GM18868 (cell line): ENCODE measurements around the gene CHTF18.
"Not testable (repeated sequence)": the region's sequence is repeated elsewhere in the genome, so short reads cannot be mapped to it uniquely, and the experiment has no call there.

Experiments used
- ATAC-seq: cut with Tn5 transposase; IDR thresholded peaks from one replicate; pipeline ENCODE4 v1.9.1; 2021; ENCODE audit warnings: mild to moderate bottlenecking, moderate library complexity; ENCODE audit not compliant: unreplicated experiment

Gene CHTF18

DNA sequence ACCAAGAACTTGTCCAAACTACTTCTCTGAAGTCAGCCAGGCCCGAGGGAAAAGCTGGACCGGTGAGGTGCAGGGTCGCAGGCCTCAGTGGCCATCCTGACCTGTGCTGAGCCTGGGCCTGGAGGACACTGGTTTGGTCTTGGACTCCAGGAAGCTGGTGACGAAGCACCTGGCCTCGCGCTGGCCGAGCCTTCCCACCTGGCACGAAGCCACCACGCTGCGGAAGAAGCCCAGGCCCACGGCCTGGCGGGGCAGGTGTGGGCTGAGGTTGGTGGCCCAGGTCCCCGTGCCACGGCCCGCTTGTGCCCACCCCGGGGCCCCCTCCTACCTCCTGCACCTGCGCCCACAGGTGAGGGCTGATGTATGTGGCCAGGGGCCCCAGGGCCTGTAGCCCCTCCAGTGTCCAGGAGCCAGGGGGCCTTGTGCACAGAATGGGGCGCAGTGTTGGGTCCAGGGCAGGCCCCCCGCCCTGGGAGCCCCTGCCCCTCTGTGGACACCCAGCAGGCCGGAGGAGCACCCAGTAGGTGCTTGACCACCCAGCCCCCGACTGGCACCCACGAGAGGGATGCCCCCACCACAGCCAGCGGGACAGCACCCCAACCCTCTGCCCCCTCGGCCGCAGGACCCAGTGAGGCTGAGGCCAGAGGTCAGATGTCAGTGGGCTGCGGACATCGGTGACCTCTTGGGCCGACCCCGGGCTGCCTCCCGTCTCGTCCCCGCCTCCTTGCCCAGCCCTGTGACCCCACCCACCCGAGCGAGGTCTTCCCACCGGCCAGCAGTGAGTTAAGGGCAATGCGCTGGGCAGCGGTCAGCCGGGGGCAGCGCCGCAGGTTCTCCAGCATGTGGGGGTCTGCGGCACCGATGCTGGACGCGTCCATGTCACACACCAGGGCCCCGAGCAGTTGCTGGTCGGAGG lies 14.1 kb upstream of the CHTF18 start:
- ATAC-seq: no peak

DNA sequence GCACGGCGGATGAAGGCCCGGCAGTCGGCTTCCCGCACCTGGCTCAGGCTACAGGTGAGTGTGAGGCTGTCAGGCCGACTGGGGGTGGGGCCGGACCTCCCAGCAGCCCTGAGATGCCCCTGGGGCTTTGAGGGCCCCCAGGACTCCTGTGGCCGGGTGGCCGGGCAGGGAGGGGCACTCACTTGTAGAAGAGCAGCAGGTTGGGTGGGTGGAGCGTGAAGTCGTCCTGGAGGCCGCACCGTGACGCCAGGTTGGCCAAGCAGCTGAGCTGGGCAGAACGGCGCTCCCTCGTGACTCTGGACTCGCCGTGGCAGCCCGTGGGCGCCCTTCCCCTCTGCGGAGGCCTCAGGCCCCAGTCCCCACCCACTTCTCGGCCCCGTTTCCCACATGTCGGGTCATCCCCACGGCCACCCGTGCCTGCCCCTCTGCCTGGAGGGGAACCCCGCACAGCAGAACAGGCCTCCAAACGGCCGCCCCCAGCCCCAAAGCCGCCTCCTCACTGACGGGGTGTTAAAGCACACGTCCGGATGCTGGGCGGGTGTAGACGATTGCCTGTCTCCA lies 13.1 kb upstream of the CHTF18 start:
- ATAC-seq: no peak

DNA sequence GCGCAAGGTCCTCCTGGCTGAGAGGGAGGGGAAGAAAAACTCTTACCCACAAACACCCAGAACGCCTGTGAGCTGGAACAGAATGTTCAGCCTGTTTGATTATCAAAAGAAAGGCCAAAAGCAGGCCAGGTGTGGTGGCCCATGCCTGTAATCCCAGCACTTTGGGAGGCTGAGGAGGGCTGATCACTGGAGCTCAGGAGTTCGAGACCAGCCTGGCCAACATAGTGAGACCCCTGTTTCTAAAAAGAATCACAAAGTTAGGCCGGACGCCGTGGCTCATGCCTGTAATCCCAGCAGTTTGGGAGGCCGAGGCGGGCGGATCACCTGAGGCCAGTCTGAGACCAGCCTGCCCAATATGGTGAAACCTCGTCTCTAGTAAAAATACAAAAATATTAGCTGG lies 12.1 kb upstream of the CHTF18 start:
- ATAC-seq: not testable (repeated sequence)

DNA sequence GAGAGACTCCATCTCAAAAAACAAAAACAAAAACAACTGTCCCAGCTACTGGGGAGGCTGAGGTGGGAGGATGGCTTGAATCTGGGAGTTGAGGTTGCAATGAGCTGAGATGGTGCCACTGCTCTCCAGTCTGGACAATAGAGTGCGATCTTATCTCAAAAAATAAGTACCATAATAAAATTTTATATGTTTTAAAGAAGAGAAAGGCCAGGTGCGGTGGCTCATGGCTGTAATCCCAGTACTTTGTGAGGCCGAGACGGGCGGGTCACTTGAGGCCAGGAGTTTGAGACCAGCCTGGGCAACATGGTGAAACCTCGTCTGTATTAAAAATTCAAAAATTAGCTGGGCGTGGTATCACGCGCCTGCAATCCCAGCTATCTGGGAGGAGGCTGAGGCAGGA lies 11.6 kb upstream of the CHTF18 start:
- ATAC-seq: no peak

DNA sequence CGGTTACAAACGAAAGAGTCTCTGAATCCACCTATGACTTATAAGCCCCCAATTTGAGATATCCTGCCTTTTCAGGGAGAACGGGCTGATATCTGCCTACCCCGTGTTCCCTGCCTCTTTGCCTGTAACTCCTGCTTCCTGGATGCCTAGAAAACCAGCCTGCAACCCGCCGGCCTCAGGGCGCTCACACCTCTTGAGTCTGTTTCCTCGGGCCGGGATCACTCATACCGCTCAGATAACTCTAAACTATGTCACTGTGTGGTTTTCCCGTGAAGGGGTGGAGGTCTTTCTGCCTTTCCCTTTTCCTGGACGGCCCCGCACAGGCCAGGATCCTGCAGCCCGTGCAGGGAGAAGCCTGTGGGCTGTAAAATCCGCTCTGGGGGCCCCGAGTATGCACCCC lies 10.6 kb upstream of the CHTF18 start:
- ATAC-seq: no peak

DNA sequence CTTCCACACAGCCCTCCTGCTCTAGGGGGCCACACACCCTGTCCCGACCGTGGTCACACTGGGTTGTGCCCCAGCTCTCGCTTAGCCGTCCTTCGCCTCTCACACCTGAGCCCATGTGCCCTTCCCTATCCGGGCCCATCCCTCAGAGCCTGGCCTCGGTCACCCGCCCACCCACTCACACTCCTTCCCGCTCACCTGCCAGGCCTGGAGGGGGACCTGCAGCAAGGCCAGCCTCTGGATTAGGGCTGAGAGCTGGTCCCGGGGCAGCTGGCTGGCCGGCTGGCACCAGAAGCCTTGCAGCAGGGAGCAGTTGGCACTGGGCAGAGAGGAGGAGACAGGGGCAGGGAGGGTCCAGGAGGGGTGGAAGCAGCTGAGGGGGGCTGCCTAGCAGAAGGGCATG lies 10.0 kb upstream of the CHTF18 start:
- no peak for ATAC-seq

DNA sequence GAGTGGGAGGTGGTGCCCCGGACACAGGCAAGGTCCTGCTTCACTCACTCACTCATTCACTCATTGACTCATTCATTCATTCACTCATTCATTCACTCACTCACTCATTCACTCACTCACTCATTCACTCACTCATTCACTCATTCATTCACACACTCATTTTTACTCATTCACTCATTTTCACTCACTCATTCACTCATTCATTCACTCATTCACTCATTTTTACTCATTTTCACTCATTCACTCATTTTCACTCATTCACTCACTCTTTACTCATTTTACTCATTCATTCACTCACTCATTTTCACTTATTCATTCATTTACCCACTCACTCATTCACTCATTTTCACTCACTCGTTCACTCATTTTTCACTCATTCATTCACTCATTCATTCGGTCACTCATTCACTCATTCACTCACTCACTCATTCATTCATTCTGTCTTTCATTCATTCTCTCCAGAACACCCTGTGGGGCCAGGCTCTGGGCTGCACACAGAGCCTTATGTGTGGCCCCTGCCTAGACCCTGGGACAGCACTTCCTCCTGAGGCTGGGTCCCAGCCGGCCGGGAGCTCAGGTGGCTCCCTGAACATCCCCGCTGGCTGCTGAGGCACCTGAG lies 9.4 kb upstream of the CHTF18 start:
- no peak for ATAC-seq

DNA sequence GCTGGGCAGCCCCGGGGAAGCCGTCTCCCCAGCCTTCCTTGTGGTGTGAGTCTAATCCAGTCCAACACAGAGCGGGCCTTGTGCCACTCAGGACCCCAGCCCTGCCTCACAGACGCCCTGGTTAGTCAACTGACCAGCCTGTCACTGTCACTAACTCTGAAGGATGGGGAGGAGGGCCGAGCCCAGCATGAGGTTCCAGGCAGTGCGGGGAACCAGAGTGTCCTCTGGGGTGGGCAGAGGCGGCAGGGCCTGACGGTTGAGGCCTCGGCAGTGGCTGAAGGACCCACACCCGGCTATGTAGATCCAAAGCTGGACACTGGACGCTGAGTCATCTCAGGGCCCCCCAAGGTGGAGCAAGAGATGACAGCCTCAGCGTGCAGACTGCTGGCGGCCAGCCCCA lies 8.9 kb upstream of the CHTF18 start:
- ATAC-seq: no peak

DNA sequence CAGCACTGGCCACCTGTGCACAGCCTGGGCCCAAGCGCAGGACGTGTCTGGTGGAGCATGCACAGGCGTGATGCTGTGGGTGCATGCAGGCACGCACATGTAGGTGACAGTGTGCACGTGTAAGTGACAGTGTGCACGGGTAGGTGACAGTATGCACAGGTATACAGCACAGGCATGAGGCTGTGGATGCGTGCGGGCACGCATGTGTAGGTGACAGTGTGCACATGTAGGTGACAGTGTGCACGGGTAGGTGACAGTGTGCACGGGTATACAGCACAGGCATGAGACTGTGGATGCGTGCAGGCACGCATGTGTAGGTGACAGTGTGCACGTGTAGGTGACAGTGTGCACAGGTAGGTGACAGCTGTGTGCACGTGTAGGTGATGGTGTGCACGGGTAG lies 8.1 kb upstream of the CHTF18 start:
- ATAC-seq: no peak

DNA sequence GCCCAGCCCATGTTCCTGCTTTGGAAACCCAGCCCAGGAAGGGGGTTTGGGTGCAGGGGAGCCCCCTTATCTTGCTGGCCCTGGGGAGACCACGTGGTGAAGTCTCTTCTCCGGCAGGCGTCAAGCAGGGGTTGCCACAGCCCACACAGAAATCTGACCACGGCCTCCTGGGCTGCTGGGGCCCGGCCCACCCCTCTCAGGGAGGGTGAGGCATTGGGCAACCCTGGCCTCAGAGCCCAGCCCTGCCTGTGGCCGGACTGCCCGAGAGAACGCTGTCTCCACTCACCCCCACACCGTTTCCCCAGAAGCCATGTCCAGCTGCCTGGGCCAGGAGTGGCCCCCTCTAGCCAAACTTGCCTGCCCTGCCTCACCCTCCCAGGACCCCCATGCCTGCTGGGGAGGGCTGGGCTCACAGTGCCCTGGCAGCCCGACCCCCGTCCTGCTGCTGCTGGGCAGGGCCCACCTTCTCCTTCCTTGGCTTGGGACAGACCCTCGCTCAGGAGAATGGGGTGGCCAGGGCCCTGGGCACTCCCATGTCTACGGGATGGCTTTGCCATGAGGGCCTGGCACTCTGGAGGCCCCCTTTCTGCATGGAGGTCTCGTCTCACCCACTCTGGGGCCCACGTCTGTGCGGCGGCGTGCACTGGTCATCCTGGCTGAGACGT lies 6.9 kb upstream of the CHTF18 start:
- no peak for ATAC-seq

DNA sequence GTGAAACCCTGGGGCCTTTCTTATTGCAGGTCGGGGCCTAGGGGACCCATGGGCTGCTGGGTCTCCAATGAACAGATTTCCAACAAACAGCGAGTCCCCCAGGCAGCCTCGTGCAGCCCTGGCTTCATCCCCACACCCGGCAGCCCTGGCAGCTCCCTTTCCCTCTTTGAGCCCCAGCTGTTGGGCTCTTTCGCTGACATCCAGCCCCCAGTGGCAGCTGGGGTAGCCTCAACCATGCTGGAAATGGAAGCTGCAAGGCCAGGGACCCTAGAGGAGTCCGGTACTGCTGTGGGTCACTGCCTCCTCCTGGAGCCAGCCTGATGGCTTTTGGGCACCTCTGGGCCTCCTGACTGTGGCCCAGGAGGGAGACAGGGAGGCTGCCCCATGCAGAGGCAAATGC lies 6.2 kb upstream of the CHTF18 start:
- ATAC-seq: no peak

DNA sequence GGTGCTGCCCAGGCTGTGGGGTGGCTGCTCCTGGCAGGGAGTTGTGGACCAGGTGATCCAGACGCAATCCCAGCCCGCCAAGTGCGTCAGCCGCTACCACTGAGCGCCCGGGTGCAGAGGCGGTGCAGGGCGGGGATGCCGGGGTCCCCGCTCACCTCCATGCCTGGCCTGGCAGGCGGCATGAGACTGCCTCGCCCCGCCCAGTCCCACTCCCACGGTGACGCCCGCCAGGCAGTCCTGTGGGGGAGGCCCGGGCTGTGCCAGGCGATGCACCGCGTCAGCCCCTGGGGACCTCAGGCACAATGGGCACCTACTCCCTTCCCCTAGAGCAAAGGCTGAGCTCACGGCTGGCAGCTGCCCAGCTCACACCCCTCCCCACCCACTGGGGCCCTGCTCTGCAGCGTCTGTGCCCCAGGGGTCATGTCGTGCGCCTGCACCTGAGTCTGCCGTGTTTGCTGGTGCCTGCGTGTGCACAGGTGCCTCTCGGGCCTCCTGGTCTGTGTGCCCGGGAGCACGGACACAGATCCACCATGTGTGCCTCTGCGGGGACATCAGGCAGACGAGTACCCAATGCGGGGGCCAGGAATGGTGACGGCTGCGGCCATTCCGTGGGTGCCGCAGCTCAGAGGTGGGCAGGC lies 5.5 kb upstream of the CHTF18 start:
- no peak for ATAC-seq

DNA sequence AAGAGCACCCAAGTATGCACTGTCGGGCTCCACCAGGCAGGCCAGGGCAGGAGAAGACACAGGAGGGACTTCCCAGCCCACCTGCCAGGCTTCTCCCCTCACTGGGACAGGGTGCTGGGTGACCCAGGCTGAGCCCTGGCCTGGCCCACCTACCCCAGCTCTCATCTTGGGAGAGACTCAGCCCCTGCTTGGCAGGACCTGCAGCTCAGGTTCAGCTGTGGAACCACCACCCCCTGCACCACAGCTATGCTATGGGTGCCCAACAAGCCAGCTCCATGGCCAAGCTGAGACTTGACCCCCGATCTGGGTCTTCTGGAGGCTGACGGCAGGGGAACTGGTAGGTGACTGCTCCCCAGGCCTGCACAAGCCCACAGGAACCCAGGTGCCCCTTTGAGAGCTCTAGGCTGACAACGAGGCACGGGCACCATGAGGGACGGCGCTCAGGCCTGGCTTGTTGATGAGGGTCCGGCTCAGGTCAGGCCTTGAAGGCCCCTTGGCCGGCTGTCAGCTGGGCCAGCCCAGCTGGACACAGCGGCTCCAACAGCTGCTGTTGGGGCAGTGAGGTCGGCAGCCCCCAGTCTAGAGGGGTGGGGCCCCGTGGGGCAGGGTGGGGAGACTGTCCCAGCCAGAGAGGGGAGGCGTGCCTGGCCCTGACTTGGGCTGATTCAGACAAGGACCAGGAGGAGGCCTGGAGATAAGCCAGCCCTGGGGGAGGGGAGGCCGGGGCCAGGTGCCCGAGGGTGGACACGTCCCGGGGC lies 4.8 kb upstream of the CHTF18 start:
- ATAC-seq: no peak

DNA sequence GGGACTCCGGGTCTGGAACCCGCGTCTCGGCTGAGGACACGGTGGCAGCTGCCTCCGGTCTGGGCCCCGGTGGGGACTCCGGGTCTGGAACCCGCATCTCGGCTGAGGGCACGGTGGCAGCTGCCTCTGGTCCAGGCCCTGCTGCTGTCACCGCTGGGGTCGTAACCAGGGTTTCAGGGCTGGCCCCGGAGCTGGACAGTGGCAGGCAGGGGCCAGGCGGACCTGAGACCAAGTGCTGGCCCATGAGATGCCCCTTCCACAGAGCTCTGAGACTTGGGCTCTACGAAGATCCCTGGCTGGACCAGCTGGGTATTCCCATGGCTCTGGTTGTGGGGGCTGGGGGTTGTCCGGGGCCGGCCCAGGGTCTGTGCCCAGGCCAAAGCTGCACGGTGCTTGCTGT lies 4.0 kb upstream of the CHTF18 start:
- no peak for ATAC-seq

DNA sequence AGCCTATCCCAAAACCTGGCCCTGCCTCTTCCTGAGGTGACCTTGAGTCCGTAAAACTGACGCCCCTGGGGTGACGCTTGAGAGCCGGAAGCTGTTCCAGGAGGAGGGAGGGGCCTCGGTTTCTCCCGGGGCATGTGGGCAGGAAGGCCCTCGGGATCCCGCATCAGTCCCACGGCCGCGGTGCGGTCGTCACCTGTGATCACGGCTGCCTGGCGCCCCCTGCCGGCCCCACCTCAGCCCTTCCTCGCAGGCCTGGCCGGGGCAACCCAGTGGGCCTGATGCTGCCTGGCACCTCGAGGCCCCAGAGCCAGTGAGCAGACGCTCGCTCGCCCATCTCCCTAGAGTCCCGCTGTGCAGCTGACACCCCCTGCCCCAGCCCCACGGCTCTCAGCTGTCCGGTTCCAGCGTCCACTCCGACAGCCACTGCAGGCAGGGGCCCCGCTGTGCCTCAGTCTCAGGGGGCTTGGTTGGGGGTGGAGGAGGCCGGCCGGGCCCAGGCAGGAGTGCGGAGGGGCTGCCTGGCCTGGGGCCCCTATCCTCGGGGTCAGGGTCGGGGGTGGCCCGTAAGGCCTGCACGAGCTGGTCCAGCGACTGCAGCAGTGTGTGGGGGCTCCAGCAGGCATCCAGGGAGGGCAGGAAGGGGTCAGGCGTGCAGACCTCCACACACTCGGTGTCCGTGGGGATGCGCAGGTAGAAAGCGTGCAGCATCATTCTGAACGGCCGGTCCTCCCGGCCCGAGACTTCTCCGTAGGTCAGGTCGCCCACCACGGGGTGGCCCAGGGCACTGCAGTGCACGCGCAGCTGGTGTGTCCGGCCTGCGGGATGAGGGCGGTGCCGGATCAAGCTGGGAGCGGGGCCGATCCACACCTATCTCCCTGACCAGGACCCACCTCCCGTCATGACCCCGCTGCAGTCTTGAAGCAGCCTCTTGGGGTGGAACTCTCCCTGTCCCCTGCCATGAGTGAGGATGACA lies 2.6 kb upstream of the CHTF18 start:
- ATAC-seq: no peak

DNA sequence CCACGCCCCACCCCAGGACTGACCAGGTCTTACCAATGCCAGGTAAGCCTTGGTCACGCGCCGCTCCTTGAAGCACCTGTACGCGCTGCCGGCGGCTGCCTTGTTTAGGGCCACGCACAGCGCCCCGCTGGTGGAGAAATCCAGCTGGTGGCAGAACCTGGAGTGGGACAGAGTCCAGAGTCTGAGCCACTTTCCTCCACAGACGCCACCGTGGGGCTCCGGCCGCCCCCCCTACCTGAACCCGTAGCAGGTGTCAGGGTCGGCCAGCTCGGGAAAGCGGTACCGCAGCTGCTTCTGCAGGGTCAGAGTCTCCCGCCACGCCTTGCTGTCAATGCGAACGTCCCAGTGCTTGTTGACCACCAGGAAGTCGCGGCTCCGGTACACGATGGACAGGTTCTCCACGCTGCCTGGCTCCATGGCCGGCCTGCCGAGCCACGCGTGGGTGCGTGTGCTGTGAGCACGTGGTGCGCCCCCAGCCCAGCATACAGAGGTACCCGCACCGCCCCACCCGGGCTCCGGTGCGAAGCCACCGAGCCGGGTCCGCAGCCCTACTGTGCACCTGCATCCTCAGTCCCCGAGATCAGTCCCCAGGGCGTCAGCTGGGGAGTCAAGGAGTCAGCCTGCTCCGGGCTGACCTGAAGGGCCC lies 976 bp upstream of the CHTF18 start:
- no peak for ATAC-seq

DNA sequence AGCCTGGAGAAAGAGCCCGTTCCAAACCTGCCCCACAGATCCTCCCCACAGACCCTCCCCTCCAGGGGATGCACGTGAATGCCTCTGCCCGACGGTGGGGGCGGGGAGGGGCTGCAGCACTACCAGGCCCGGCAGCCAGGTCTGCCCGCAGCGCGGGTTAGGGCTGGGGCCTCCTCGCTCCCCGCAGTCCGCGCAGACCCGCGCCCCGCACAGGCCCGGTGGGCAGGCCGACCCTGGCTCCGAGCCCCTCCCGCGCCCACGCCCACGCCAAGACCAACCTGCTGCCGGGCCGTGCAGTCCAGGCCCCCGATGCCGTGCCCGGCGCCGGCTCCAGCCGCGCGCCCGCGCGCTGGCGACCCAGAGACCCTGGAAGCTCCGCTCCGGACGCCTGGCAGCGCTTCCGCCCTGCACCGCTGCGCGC lies 432 bp upstream of the CHTF18 start, which contains the start of gene RPUSD1:
TSS of gene RPUSD1 (minus strand) at position 404 of the 421 bp plus-strand sequence. CDS start 644 bp downstream, outside the sequence.
- no peak for ATAC-seq

DNA sequence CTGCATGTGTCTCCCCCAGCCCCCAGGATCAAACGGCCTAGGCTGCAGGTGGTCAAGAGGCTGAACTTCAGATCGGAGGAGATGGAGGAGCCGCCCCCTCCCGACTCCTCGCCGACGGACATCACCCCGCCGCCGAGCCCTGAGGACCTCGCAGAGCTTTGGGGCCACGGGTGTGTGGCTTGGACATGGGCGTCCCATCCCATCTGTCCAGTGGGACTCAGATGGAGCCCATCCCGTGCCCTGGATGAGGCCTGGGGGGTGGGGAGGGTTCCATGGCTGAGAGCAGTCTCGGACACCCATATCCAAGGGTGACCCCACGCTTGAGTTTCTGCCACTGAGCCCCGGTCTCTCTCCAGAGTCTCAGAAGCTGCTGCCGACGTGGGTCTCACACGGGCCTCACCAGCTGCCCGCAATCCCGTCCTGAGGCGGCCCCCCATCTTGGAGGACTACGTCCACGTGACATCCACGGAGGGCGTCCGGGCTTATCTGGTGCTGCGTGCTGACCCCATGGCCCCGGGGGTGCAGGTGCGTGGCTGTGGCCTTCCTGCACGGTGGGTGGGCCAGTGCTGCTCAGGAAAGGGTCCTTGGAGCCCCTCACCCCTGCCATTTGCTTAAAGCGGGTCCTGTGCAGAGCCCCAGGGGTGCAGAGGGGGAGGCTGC lies 901 bp downstream of the CHTF18 start:
- ATAC-seq: no peak
